NCI-H1436 (cell line): ENCODE measurements around the gene BLACAT1.
"Not testable (repeated sequence)": the region's sequence is repeated elsewhere in the genome, so short reads cannot be mapped to it uniquely, and the experiment has no call there.

Experiments used
- DNase-seq: peaks from one replicate; lab custom pipeline; 2025; lab: John Stamatoyannopoulos, UW

BLACAT1 gene

DNA sequence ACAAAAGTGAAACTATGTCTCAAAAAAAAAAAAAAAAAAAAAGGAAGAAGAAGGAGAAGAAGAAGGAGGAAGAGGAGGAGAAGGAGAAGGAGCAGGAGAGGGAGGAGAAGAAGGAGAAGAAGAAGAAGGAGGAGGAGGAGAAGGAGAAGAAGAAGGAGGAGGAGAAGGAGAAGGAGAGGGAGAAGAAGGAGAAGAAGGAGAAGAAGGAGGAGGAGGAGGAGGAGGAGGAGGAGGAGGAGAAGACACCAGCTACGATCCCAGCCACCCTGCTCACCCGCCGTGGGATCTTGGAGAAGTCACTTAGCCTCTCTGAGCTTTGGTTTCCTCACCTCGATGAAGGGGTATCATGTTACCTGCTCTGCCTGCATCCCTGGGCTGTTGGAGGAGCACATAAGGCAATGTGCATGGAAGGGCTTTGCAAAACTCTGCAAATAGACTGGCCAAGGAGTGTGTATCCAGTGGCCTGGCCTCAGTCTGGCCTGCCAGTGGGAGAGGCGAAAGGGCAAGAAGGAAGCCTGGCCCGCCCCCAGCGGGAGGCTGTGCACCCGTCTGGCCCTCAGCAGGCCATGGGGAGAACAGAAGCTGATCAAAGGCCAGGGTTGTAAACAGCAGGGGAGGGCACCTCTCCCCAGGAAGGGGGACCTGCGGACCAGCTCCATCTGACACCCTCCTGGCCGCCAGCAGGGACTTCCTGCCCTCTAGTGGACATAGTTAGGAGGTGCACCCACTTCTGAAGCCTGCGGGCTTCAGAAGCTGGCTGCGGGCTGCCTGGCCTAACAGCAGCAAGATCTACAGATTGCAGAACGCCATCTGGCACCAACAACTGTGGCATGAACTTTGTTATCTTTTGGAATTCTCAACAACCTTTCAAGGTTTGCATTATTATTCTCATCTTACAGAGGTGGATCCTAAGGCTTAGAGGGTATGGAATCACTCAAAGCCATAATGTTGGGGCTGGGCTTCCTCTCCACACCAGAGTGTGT is 29.4 kb upstream of the BLACAT1 start:
- DNase-seq: peak; percentile 92

DNA sequence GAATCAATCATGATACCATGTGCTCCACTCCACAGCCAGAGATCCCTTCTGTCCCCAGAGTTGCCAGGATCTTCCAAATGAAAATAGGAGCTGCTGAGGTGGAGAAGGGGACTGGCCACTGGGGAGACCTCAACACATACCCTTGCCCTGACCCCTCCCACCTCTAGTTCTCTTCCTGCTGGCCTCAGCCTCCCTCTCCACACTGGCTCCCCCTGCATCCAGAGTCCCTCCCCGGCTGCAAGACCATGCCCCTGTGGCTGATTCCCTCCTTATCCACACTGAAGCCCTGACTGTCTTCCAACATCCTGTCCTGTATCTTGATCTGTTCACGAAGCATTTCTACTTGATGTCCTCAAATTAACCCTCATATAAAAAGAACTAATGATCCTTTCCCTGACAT is 27.5 kb upstream of the BLACAT1 start:
- DNase-seq: no peak

DNA sequence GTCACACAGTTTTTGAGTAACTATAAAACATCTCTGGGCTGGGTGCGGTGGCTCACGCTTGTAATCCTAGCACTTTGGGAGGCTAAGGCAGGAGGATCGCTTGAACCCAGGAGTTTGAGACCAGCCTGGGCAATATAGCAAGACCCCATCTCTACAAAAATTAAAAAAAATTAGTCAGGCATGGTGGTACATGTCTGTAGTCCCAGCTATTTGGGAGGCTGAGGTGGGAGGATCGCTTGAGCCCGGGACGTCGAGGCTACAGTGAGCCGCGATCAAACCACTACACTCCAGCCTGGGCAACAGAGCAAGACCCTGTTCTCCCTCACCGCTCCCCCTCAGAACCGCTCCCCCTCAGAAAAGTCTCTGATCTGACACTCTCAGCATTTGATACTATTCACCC is 26.7 kb upstream of the BLACAT1 start:
- DNase-seq: not testable (repeated sequence)

DNA sequence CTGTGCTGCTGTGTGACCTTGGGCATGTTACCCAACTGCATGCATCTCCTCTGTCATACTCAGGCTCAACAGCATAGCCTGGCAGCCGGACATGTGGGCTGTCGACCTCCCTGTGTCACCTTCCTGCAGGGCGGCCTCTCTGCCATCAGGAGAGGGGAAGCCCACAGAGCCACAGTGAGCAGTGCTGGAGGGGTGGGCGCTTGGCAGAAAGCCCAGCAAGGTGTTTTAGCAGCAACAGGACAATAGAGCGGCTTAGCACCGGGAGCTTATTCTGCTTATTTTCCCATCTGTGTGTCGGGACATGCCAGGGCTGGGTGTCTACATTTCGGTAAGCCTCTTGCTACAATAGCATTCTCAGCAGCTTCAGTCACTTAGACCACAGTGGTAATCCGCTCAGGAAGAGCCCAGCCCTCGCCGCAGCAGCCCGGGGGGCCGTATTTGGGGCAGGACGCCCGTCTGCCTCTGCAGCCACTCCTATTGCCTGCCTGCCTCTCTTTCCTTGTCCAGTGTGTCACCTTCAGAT is 25.8 kb upstream of the BLACAT1 start:
- DNase-seq: no peak

DNA sequence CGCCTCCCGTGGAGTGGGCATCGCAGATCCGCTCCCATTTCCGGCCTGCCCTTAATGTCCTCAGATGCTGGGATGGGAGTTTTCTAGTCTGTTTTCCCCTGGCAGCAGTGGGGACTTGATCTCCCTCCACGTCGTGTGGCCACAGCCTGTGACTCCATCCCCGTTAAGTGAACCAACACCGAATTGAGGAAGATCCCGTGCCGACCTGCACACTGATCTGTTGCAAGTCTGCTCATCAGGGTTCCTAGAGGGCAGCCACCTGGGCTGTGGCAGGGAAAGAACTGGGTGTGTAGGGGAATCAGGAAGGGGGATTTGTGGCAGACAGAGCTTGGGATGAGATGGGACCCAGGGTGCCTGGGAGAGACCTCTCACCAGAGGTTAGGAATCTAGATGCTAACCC is 25.4 kb upstream of the BLACAT1 start:
- no peak for DNase-seq

DNA sequence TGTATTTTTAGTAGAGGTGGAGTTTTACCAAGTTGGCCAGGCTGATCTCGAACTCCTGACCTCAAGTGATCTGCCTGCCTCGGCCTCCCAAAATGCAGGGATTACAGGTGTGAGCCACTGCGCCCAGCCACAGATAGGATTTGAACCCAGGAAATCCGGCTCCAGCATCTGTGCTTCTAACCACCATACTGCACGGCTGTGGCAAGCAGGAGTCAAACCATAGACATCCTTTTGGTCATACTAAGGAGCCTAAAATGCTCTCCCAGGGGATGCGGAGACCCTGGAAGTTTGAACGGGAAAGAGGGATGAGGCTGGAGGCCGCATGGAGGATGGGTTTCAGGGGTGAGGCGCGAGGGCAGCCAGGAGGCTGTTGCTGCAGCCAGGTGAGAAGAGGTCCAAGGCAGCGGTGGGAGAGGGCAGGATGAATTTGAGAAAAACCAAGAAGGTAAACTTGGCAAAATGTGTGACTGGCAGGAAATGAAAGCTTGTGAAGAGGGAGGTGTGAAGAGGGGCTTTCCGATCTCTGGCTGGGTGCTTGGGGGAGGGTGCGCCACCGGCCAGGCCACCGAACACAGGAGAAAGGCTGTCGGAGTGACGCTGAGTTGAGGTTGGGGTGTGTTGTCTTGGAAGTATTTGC is 24.6 kb upstream of the BLACAT1 start:
- no peak for DNase-seq

DNA sequence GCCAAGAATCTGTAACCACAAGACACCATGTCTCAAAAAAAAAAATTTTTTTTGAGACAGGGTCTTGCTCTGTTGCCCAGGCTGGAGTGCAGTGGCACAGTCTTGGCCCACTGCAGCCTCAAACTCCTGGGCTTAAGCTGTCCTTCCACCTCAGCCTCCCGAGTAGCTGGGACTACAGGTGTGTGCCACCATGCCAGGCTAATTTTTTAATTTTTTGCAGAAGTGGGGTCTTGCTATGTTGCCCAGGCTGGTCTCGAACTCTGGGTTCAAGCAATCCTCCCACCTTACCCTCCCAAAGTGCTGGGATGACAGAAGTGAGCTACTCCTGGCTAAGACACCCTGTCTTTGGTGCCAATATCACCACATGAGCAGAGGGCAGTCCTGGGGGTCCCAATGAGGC is 23.1 kb upstream of the BLACAT1 start:
- not testable (repeated sequence) for DNase-seq

DNA sequence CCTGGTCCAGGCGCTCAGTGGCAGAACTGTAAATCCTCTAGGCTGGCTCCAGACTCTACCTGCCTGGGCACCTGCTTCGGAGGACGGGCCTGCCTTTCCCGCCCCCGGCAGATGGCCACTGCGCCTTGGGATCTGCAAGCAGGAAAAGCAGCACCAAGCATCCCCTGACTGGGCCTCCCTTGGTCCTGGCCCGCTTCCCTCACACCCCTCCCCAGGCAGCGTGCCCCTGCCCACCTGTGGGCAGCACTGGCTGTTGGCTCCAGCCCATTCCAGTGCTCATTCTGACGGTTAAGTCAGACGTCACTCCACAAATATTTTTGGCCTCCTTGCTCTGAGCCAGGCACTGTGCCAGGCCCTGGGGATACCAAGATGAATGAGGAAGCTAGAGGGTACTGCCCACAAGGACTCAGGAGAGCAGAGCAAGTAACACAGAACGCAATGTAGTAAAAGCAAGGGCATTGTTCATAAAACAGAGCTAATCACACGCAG is 22.0 kb upstream of the BLACAT1 start:
- peak; percentile 69 for DNase-seq

DNA sequence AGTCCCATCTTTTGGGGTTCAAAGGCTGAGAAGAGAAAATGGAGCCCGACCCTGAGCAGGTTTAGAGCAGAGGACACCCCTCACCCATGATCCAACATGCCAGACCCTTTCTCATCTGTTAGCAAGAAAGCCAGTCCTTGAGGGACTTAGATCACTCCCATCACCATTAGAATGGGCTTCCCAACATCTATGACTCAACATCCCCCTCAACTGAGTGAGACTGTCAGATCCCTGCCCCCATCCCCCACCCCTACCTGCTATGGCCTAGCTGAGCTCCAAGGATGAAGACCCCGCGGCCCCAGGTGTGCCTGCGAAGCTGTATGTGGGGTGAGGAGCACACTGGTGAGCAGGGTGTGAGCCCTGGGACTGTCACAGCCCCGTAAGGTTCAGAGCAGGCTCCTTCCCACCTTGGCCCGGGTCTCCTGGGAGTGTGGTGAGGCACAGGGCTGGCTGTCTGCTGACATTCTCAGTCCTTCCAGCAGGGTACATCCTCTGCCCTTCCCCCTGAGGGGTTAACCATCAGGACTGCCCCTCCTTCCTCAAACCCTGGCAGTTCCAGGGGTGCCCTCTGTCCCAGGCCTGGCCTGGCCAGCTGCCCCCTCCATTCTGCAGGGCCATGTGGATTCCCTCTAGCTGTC is 21.4 kb upstream of the BLACAT1 start:
- no peak for DNase-seq

DNA sequence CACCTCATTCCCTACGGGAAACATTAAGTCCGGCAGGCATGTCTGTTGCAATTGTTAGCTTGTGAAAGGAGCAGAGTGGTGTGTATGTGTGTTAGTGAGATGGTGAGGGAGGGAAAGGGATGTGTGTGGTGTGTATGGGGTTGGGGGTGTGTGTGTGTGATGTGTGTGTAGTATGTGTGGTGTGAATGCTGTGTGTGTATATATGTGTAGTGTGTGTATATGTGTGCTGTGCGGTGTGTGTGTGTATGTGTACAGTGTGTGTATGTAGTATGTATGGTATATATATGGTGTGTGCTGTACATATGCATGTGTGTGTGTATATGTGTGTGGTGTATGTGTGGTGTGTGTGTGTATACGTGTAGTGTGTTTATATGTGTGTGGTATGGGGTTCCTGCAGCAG is 20.8 kb upstream of the BLACAT1 start:
- DNase-seq: no peak

DNA sequence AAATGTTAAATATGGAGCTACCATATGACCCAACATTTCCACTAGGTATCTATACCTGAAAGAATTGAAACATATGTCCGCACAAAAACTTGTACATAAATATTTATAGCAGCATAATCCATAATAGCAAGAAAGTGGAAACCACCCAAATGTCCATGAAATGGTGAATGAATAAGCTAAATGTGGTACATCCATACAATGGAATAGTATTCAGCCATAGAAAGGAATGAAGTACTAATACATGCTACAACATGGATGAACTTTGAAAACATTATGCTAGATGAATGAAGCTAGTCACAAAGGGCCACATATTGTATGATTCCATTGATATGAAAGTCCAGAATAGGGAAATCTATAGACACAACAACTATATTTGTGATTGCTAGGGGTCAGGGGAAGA is 20.0 kb upstream of the BLACAT1 start:
- DNase-seq: no peak

DNA sequence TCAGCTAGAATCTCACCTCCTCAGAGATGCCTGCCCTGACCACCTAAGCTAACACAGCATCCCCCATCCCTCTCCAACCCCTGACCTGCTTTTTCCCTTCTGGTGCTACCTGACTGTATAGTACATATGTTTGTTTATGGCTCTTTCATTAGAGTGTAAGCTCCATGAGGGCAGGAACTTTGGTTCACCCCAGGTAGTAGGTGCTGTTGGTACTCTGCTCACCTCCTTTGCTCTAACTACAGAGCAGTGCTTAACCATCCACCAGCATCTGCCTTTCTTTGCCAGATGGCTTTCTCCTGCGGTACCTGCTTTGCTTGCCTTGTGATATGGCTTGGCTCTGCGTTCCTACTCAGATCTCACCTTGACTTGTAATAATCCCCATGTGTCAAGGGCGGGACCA is 18.7 kb upstream of the BLACAT1 start:
- DNase-seq: no peak

DNA sequence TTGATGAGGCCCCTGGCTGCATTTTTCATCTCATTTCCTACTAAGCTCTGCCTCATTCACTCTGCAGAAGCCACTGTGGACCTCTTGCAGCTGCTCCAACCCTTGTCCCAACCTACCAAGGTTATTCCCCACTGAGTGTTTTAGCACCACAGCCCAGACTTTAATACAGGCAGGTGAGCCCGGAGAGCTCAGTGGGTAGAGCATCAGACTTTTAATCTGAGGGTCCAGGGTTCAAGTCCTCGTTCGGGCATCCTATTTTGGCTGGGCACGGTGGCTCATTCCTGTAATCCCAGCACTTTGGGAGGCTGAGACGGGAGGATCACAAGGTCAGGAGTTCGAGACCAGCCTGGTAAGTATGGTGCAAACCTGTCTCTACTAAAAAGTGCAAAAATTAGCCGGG is 18.1 kb upstream of the BLACAT1 start:
- no peak for DNase-seq

DNA sequence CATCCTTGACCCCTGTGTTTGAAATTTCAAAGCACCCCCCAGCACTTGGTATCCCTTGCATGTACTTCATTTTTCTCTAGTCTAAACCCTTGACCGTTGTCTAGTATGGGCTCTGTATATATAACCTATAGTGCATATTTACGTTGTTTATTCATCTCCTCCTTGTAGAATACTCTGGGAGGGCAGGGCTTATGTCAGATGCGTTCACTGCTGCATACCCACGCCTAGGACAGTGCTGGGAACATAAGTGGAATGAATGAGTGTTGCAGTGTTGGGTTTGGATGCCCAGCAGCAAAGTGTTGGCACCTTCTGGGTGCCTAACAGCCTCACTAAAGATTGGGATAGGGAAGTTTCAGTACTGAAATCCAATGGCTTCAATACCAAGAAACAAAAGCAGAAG is 17.6 kb upstream of the BLACAT1 start:
- DNase-seq: no peak

DNA sequence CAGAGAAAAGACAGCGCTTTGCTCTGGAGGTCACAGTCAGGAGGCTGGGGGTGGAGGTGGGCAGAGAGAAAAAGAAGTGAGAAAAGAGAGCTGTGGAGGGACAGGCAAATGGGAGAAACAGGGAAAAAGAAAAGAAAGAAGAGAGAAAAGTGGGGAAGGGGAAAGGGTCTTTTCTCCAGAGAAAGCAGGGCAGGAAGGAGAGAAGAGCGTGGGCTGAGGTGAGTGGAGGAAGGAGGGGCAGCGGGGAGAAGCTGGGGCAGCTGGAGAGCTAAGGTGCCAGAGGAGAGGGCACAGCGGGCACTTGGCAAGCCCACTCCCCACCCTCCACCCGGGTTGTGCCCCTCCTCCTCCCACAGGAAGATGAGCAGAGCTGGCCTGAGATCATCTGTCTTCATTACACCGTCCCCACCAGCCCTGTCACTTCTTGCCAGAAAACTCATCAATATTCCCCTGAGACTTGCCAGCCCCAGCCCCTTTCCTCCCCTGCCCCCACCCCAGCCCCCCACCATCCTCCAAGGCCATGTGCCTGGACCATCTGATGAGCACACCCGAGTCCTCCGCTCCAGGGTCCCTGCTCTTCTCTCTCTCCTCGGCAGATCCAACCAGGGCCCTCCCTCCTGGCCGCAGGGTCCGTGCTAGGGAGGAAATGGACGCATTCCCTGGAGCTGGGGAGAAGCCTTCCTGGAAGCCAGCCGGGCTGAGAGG is 17.0 kb upstream of the BLACAT1 start:
- DNase-seq: no peak

DNA sequence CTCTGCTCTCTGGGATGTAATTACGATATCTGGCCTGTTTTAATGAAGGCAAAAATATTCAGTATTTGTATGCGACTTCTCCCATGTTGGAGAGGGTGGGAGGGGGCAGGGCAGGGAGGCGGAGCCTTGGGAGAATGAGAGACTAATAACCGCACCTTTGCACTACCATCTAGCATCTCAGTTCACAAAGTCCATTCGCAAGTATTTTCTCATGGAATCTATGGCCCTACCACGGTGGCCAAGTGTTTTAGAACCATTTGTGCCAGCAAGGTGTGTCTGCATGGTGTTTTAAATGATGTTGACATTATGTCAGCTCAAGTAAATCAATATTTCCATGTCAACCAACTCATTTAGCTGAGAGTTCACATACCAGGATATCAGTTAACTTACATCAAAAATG is 14.3 kb upstream of the BLACAT1 start:
- DNase-seq: no peak

DNA sequence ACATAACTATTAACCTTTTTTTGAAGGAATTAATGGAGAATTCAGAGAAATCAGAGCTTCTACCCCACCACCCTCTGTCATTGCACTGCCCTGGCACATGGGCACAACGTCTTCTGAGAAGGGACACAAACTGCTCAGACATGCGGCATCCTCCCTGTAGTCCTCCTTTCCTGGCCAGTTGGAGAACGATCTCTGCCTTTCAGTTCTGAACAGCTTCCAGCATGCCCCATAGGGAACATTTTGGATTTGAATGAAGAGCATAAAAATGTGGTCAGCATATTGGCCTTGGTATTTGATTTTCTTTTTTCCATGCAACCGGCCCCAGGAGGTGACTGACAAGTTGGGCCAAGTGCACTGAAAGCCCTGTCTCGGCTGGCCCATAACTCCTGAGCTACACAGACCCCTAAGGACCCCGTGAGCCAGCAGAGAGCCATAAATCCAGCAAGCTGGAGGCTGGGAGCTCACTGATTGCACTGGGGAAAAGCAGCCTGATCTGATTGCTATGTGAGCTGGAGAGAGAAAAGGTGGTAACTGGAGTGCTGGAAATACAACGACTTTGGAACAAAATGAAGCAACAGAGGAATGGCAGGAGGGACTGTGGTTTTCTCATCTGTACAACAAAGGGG is 10.9 kb upstream of the BLACAT1 start:
- DNase-seq: no peak

DNA sequence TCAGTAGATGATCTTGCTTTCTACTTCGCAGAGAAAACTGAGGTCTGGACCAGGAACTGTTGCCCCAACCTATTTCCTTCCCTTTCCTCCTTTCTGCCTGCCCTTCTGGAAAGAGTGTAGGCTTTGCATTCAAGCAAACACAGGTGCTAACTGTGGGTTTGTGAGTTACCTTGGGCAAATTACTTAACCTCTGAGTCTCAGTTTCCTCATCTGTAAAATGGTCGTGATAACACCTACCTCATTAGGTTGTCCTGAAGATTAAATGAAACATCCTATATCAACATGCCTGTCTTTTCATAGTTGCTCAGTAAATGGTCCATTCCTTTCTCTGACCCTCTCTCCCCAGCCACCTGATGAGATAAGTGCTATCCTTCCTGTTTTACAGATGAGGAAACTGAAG is 9.5 kb upstream of the BLACAT1 start:
- DNase-seq: no peak

DNA sequence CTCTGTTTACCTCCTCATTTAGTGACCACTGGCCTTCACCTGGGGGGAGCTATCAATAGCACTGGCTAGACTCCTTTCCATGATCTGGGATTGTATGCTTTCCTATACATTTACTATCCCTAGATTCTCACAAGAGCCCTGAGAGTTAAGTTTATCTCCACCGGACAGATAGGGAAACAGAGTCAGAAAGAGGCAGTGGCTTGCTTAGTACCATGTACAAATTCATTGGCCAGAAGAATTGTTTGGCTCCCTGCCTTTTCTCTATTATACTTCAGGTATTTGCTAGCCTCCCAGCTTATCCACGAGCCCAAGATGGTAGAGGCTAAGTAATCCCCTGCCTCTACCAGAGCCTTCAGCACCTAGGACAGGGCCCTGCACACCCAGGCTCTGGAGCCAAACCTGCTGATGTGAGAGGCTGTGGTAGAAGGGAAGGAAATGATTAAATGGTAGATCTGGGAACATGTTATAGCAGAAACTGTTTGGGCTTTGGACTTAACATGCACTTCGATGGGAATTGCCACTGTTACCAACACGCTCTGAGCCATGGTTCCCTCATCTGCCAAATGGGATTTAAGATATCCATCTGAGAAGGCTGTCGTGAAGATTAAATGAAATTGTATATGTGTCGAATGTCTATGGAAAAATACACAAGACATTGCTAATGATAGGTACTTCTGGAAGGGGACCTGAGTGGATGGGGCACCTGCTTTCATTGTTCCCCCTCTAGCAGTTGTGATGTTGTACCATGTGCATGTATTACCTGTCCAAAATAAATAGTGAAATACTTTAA is 3.1 kb upstream of the BLACAT1 start:
- DNase-seq: no peak

DNA sequence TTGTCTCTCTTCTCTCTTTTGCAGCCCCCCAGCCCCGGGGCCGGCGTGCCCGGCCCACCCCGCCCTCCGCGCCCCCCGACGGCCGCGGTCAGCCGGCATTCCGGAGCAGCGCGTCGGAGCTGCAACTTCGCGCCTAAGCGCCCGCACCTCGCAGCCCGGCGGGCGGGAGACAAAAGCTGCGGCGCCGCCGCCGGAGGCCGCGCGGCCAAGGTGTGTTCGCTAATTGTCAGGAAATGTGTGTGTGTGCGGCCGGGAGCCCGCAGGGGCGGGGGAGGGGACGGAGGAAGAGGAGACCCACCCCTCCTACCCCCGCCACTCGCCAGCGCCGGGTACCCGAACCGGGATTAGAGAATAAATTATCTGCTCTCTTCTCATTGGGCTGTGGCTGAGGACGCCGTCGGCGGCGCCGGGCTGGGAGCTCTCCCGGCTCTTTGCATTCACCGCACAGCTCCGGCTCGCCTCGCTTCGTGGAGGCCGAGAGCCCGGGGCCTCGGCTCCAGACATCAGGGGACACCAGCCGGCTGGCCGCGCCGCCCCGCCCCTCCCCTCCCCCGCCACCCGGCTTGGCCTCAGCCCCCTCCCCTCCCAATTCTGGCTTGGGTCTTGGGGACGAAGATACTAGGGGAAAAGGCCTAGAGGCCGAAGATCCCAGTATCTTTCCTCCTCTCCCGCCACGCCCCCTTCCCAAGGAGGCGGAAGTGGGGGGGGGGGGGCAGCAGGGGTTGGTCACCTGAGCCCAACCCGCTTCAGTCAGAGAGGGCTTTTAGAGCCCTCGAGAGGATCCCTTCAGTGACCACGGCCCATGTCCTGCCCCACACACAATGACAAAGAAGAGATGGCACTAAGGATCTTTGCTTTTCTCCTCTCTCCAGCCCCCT is 1.3 kb upstream of the BLACAT1 start:
- peak; percentile 82 for DNase-seq
